ENCODE results near the gene BATF3. TPM values are rescaled to one million over a fixed set of nuclear protein-coding genes. Genes with fewer than 3 reads are reported as not detected.

The BATF3 gene
- total and polyA plus RNA-seq, 2 donors (not counting 3 experiments of a cell fraction or from before 2014, with no cell fraction given), result 0.69 to 1.9 TPM

- BruUV-seq (replicated peaks), result no TSS peak
- dilution Hi-C loops (cut with MboI; ENCODE audit: extremely low pct_ligation_motif_present, low sequenced_read_pairs), result no loop called here
Observed at GRCh38 chr1:212686591-212686990, 13.0 kb downstream of the BATF3 start.

More at GRCh38 chr1:212686591-212686990, 13.0 kb downstream of the BATF3 start:
- no peaks in the 10 kb centered on the region for H3K9me1 ChIP-seq (replicated peaks; ENCODE audit: control insufficient read depth, extremely low read depth, insufficient read depth, low read length)
- peaks cover 12 to 35% of the 10 kb centered on the region in 2 experiments for H3K27me3 ChIP-seq (ENCODE audit: control insufficient read depth in 2 of 2, insufficient read depth in 2 of 2, low read length in 2 of 2)
- intact Hi-C loops (cut with micrococcal nuclease), result no loop called here
- no peaks in the 10 kb centered on the region for H3K36me3 ChIP-seq (ENCODE audit: control insufficient read depth in 2 of 2, extremely low read depth in 1 of 2, insufficient read depth in 2 of 2, low read length in 2 of 2)
- no peaks in the 10 kb centered on the region for H4K20me1 ChIP-seq (replicated peaks; ENCODE audit: control insufficient read depth, extremely low read depth, insufficient read depth, low read length)
- H3K9ac ChIP-seq (replicated peaks; ENCODE audit: extremely low read depth, insufficient read depth, low read length), result no peak overlapping the region
- DNase-seq (ENCODE audit: low read depth, low spot score) (no peak), FAIRE-seq (no peak)
- no peak overlapping the region for H3K4me2 ChIP-seq (ENCODE audit: insufficient read depth, low read length)
- H3K79me2 ChIP-seq (ENCODE audit: control insufficient read depth, insufficient read depth, low read length), result no peaks in the 10 kb centered on the region
- no peaks in the 10 kb centered on the region for H3K9me3 ChIP-seq (replicated peaks; ENCODE audit: control insufficient read depth, insufficient read depth, low read length)
- H3K4me3 ChIP-seq (replicated peaks in 1 of 3; ENCODE audit: insufficient read depth in 1 of 3, low read depth in 1 of 3, low read length in 3 of 3), result no peak overlapping the region
- no peaks in the 10 kb centered on the region for H3K4me1 ChIP-seq (ENCODE audit: control insufficient read depth, extremely low read depth, insufficient read depth, low read length)
- H3K27ac ChIP-seq (ENCODE audit: insufficient read depth, low read depth, low read length), result no peak overlapping the region
- ChIA-PET POLR2A (no interaction called here), CTCF (interaction anchor here (1.8 kb wide), 1 partner anchor 22 kb away, joined by 4 read pairs; no protein-coding TSS in a partner anchor)
- TF ChIP-seq POLR2A (IDR thresholded peaks at IDR 0.05; ENCODE audit: low read depth, low read length) (no peak), POLR2AphosphoS5 (IDR thresholded peaks at IDR 0.05; ENCODE audit: insufficient read depth, low read depth, low read length) (no peak), JUN (IDR thresholded peaks at IDR 0.05; ENCODE audit: borderline replicate concordance, insufficient read depth, insufficient read length, low read depth) (no peak), GATA2 (IDR thresholded peaks at IDR 0.05; ENCODE audit: insufficient read depth, insufficient read length, low read depth, low read length) (no peak), FOS (IDR thresholded peaks at IDR 0.05; ENCODE audit: borderline replicate concordance, insufficient read depth, low read length) (no peak), EZH2 (IDR thresholded peaks at IDR 0.05; ENCODE audit: borderline replicate concordance, low read depth, low read length, severe bottlenecking) (no peak), MYC (IDR thresholded peaks at IDR 0.05; ENCODE audit: low read depth, low read length) (no peak), CTCF (IDR thresholded peaks at IDR 0.05; ENCODE audit: extremely low read depth in 1 of 2, insufficient read depth in 1 of 2, low read depth in 1 of 2, low read length in 2 of 2) (no peak)
- TF ChIP-seq, protein P1, sequence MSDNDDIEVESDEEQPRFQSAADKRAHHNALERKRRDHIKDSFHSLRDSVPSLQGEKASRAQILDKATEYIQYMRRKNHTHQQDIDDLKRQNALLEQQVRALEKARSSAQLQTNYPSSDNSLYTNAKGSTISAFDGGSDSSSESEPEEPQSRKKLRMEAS (IDR thresholded peaks at IDR 0.05; ENCODE audit: insufficient read depth, insufficient read length), result no peak
- H2AFZ ChIP-seq (ENCODE audit: low read depth, low read length), result no peak overlapping the region

All from endothelial cell of umbilical vein (primary cell).